Midbrain (tissue), 1 donor: ENCODE results near the gene LILRA5.
"Not testable (repeated sequence)": the region's sequence is repeated elsewhere in the genome, so short reads cannot be mapped to it uniquely, and the experiment has no call there.

Source experiments
- DNase-seq: peaks from one replicate; lab custom pipeline; 2025; lab: John Stamatoyannopoulos, UW

Gene LILRA5

DNA sequence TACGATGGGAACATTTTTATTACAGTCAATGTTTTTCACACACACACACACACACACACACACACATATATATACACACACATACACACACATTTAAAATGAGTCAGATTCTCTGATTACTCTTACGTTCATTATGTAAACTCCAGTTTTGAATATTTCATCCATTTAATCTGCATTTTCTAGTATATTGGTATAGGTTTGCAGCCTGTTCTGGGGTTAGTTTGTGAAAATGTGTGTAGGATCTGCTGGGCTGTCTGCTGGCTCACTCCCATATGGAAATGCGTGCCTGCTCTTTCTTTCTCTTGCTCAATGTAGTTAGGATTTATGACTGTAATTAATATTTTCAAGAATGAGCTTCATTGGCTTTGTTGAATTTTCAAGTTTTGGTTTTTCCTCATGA lies 39.1 kb downstream of the LILRA5 start:
- no peak for DNase-seq

DNA sequence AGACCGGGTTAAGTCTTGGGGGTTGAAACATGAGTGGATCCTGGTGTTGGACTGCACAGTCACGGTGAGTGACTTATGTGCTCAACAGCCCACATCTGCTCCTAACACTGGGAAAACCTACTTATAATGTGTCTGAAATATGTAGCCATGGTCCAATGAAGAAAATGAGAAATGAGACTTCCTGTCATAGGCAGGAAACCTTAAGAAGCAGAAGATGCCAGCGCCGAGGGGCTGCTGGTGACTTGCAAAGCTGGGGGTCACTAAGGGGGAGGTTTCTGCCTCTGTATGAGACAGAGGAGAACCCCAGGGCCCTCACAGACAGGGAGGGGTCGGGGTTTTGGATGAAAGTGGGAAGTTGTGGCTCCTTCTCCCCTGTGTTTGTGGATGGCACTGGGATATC lies 40.8 kb downstream of the LILRA5 start:
- not testable (repeated sequence) for DNase-seq

DNA sequence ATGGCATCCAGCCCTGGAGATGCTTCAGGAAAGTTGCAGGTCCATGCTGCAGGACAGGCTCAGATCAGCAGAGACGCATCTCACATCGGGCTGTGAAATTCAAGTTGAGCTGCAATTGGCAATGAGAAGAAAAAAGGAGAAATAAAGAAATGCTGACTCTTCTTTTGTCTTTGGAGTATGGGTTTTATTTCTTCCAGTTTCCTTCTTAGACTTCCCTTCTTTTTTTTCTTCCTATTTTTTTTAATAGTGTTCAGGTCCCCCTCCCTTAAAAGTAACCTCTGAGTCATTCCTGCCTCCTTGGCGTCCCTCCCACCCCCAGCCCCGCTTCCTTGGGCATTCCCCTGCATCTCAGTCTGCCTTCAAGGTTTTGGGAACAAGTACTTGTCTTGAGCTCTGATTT lies 41.4 kb downstream of the LILRA5 start:
- not testable (repeated sequence) for DNase-seq

DNA sequence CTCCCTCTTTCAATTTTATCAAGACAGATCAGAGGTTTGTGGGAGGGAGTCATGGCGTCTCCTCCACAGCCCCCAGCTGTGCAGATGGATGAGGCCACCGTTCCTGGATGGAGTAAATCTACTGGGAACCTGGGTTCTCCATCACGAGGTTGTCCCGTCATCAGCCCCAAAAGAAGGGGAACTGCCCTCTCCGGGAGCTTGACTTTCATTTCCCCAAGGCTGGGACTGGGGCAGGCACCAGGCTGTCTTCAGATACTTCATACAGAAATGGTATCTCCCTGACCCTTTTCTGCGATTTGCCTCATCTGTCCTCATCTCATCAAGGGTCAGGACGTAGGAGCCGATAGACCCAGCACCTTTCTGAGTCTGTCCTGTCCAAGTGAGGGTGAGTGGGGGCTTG lies 41.9 kb downstream of the LILRA5 start:
- peak; percentile 1 for DNase-seq

DNA sequence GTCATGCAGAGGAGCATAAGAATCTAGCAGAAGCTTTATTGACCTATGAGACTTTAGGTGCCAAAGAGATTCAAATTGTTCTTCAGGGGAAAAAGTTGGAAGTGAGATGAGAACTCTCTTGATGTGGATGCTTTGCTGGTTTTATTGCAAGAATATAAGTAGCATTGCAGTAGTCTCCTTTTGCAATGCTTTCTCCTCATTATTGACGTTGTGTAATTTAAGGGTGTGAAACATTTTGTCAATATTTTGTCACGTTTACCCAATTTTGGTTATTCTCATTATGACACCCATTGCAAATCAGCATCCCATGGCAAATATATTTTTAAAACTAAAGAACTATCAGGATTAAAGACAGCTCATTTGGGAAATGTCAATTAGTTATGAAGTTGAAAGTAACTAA lies 44.0 kb downstream of the LILRA5 start:
- no peak for DNase-seq

DNA sequence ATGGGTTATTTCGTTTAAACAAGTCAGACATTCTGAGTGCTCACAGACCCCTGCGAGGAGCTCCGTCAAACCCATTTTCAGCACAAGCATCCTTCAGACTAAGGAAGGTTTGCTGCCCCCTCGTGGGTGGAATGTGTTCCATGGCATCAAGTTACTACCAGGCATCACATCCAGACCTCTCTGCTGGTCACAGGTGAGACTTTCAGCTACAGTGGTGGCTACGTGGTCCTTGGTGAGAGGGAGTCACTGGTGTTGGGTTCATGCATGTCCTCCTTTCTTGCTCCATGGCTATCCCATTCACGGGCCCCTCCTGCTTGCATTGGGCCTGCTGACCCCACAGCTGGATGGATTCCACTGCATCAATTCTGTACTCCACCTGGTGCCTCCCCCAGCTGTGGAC lies 46.8 kb downstream of the LILRA5 start:
- DNase-seq, result peak; percentile 38

DNA sequence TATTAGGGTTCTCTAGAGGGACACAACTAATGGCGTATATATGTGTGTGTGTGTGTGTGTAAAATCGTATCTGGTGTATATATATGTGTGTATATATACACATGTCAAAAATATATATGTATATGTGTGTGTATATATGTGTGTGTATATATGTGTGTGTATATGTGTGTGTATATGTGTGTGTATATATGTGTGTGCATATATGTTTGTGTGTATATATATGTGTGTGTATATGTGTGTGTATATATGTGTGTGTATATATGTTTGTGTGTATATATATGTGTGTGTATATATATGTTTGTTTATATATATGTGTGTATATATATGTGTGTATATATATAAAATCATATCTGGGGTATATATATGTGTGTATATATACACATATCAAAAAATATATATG lies 50.5 kb downstream of the LILRA5 start:
- DNase-seq, result no peak

DNA sequence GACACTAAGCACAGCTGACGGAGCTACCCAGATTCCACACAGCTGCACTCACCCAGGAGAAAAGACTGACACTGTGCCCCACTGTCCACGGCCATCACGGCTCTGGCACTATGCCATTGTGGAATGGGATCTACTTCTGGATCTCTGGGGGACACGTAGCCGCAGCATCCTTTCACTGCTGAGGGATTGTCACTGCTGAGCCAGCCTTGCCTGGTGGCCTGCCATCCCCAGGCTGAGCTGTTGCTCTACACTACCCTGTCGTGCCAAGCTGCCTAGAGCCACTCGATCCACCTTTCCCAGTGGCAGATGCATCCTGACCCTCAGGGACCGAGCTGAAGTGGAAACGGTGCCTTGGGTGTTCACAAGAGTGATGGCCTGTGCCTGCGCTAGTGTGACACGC lies 50.9 kb downstream of the LILRA5 start:
- DNase-seq, result no peak

DNA sequence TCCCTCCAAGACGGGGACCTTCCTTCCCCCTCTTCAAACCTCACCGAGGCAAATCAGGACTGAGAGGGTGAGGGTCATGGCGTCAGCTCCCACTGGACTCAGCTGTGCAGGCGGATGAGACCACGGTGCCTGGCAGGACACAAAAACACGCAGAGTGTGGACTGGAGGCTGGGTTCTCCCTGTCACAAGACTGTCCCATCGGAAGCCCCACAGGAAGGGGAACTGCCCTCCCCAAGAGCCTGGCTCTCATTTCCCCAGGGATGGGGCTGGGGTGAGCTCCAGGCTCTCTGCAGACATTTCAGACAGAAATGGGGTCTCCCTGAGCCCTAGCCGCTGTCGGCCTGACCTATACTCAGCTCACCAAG lies 55.9 kb downstream of the LILRA5 start, which contains the start of gene LILRB5:
TSS of gene LILRB5 (minus strand) at position 158 of the 365 bp plus-strand sequence. CDS start at position 78, 80 bp downstream.
- DNase-seq, result no peak
